NCI-H1105 treated with DMSO at 0.1 percent for 48 hours (cell line): Measurements from ENCODE around the gene CCSER1.
A peak's percentile ranks its signal among the peaks of the same experiment; 100 is the strongest.
"Not testable (repeated sequence)": the region's sequence is repeated elsewhere in the genome, so short reads cannot be mapped to it uniquely, and the experiment has no call there.

ENCODE experiments used
- DNase-seq: peaks from one replicate; lab custom pipeline; 2025; lab: John Stamatoyannopoulos, UW

Gene CCSER1

GRCh38 chr4:91284480-91284879 is 1157.3 kb downstream of the CCSER1 start:
- no peak for DNase-seq

- DNase-seq: no peak
Measured at GRCh38 chr4:91285487-91285886, 1158.3 kb downstream of the CCSER1 start.

- DNase-seq: peak; percentile 46
Measured at GRCh38 chr4:91288702-91289311, 1161.6 kb downstream of the CCSER1 start.

GRCh38 chr4:91298156-91298700 is 1171.0 kb downstream of the CCSER1 start:
- DNase-seq: no peak

- no peak for DNase-seq
Measured at GRCh38 chr4:91298824-91299223, 1171.6 kb downstream of the CCSER1 start.

GRCh38 chr4:91302120-91302519 is 1174.9 kb downstream of the CCSER1 start:
- DNase-seq: no peak

- no peak for DNase-seq
Measured at GRCh38 chr4:91304292-91304691, 1177.1 kb downstream of the CCSER1 start.

- no peak for DNase-seq
Measured at GRCh38 chr4:91317434-91317833, 1190.2 kb downstream of the CCSER1 start.

- DNase-seq: peak; percentile 52
Measured at GRCh38 chr4:91319556-91320268, 1192.5 kb downstream of the CCSER1 start.

GRCh38 chr4:91322961-91323360 is 1195.8 kb downstream of the CCSER1 start:
- DNase-seq: no peak

GRCh38 chr4:91325495-91325894 is 1198.3 kb downstream of the CCSER1 start:
- DNase-seq: no peak

GRCh38 chr4:91326167-91326566 is 1199.0 kb downstream of the CCSER1 start:
- DNase-seq: not testable (repeated sequence)

GRCh38 chr4:91330555-91331137 is 1203.5 kb downstream of the CCSER1 start:
- no peak for DNase-seq

- DNase-seq: no peak
Measured at GRCh38 chr4:91340822-91341221, 1213.6 kb downstream of the CCSER1 start.

GRCh38 chr4:91345632-91346031 is 1218.4 kb downstream of the CCSER1 start:
- no peak for DNase-seq

GRCh38 chr4:91356496-91356895 is 1229.3 kb downstream of the CCSER1 start:
- DNase-seq: not testable (repeated sequence)

- DNase-seq: not testable (repeated sequence)
Measured at GRCh38 chr4:91358016-91358415, 1230.8 kb downstream of the CCSER1 start.

- DNase-seq: not testable (repeated sequence)
Measured at GRCh38 chr4:91358621-91359020, 1231.4 kb downstream of the CCSER1 start.

- DNase-seq: no peak
Measured at GRCh38 chr4:91359041-91360031, 1232.1 kb downstream of the CCSER1 start.

- DNase-seq: no peak
Measured at GRCh38 chr4:91362125-91362524, 1234.9 kb downstream of the CCSER1 start.

- DNase-seq: no peak
Measured at GRCh38 chr4:91366554-91366953, 1239.4 kb downstream of the CCSER1 start.

GRCh38 chr4:91369116-91369515 is 1241.9 kb downstream of the CCSER1 start:
- no peak for DNase-seq
